ENCODE results near the gene KIAA2012.

The KIAA2012 gene

DNA sequence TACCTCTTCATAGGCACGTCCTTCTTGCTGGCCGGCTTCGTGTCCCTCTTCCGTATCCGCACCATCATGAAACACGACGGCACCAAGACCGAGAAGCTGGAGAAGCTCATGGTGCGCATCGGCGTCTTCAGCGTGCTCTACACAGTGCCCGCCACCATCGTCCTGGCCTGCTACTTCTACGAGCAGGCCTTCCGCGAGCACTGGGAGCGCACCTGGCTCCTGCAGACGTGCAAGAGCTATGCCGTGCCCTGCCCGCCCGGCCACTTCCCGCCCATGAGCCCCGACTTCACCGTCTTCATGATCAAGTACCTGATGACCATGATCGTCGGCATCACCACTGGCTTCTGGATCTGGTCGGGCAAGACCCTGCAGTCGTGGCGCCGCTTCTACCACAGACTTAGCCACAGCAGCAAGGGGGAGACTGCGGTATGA is 37.1 kb upstream of the KIAA2012 start:
- no peak for DNase-seq (ENCODE audit: low read depth in 1 of 2, low spot score in 1 of 2)
- no peak for TF ChIP-seq JUND (IDR thresholded peaks at IDR 0.05; ENCODE audit: low read depth)
- in situ Hi-C loops (cut with HindIII; ENCODE audit: low pct_unique_long_range_greater_than_20kb, low sequenced_read_pairs), result no loop called here

DNA sequence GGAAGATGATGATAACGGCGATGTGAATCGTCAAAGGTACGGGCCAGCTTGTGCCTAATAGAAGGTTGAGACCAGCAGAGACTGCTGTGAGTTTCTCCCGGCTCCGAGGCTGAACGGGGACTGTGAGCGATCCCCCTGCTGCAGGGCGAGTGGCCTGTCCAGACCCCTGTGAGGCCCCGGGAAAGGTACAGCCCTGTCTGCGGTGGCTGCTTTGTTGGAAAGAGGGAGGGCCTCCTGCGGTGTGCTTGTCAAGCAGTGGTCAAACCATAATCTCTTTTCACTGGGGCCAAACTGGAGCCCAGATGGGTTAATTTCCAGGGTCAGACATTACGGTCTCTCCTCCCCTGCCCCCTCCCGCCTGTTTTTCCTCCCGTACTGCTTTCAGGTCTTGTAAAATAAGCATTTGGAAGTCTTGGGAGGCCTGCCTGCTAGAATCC is 36.4 kb upstream of the KIAA2012 start:
- in situ Hi-C loops (cut with HindIII; ENCODE audit: low pct_unique_long_range_greater_than_20kb, low sequenced_read_pairs), result no loop called here

DNA sequence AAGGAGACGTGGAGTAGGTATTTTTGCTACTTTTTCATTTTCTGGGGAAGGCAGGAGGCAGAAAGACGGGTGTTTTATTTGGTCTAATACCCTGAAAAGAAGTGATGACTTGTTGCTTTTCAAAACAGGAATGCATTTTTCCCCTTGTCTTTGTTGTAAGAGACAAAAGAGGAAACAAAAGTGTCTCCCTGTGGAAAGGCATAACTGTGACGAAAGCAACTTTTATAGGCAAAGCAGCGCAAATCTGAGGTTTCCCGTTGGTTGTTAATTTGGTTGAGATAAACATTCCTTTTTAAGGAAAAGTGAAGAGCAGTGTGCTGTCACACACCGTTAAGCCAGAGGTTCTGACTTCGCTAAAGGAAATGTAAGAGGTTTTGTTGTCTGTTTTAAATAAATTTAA is 36.0 kb upstream of the KIAA2012 start:
- in situ Hi-C loops (cut with HindIII; ENCODE audit: low pct_unique_long_range_greater_than_20kb, low sequenced_read_pairs), result no loop called here
- TF ChIP-seq JUND (IDR thresholded peaks at IDR 0.05; ENCODE audit: low read depth), result no peak
- DNase-seq (ENCODE audit: low read depth in 1 of 2, low spot score in 1 of 2), result no peak

More for the DNA sequence above, 36.4 kb upstream of the KIAA2012 start:
- TF ChIP-seq JUND (IDR thresholded peaks at IDR 0.05; ENCODE audit: low read depth), result no peak
- no peak for DNase-seq (ENCODE audit: low read depth in 1 of 2, low spot score in 1 of 2)

DNA sequence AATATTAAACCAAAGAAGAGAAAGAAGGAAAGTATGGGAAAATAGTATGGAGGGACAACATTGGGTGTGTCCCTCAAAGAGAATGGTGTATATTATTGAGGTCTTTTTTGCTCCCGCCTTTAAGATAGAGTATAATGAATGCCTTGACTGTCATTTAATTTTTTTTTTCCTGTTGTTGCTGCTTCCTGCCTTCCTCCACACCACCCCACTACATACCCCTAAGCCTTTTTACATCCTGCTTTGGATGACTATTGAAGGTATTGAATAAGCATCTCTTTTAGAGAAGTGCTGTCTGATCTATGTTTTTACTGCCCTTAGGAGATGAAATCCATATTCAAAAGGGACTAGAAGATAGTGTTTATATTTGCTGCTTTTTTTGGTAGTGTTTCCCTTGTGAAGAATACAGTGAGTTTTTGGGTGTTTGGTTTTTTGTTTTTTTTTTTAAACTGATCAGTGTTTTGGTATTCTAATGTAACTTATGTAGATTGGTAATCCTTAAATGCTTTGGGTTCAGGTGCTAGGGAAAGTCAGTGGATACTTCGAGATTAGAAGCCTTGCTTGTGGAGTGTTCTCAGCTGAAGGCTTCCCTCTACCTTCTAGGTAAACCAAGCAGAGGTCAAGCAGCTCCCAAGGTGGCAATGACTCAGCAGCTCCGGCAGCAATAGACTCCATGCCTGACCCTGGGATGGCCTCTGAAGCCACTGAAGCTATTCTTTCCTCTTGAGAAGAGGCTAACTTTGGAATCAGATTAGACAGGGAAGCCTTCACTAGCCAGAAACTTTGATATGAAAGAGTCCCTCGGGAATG is 34.4 kb upstream of the KIAA2012 start:
- in situ Hi-C loops (cut with HindIII; ENCODE audit: low pct_unique_long_range_greater_than_20kb, low sequenced_read_pairs), result no loop called here
- peak in 1 of 2 experiments; percentile 60 for DNase-seq (ENCODE audit: low read depth in 1 of 2, low spot score in 1 of 2)
- no peak for TF ChIP-seq JUND (IDR thresholded peaks at IDR 0.05; ENCODE audit: low read depth)

DNA sequence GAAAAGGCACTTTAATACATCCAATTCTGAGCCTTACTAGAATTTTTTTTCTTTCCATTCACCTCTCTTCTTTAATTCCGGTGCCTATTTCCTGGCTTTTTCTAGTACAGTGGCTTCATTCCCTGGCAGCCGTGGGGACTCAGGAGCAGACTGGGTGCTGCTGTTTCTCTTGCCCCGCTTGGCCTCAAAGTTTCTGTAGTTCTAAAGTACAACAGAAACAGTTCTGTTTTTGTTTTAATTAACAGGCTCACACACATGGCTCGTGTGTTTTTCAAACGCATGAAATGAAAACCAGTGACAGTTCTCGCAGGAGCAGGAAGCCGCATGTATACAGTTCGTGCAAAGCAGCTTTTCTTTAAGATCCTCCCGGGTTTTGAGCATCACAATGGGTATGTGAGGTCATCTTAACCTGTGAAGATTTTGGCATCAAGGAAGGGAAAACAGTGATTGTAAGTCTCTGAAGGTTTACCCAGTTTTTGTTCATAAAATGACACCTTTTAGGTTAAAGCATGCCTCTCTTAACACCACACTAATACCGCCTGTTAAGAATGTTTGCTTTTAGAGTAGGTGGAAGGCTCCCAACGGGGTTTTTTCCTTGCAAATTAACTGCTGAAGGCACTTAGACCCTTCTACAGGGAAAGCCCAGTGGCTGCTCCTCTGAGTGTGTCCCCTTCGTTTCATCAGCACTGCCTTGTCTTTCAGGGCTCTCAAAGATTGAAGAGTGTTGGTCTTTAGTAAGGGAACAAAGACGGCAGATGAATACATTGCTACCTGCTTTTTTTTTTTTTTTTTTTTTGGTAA is 33.6 kb upstream of the KIAA2012 start:
- in situ Hi-C loops (cut with HindIII; ENCODE audit: low pct_unique_long_range_greater_than_20kb, low sequenced_read_pairs), result no loop called here
- TF ChIP-seq JUND (IDR thresholded peaks at IDR 0.05; ENCODE audit: low read depth), result no peak
- no peak for DNase-seq (ENCODE audit: low read depth in 1 of 2, low spot score in 1 of 2)

DNA sequence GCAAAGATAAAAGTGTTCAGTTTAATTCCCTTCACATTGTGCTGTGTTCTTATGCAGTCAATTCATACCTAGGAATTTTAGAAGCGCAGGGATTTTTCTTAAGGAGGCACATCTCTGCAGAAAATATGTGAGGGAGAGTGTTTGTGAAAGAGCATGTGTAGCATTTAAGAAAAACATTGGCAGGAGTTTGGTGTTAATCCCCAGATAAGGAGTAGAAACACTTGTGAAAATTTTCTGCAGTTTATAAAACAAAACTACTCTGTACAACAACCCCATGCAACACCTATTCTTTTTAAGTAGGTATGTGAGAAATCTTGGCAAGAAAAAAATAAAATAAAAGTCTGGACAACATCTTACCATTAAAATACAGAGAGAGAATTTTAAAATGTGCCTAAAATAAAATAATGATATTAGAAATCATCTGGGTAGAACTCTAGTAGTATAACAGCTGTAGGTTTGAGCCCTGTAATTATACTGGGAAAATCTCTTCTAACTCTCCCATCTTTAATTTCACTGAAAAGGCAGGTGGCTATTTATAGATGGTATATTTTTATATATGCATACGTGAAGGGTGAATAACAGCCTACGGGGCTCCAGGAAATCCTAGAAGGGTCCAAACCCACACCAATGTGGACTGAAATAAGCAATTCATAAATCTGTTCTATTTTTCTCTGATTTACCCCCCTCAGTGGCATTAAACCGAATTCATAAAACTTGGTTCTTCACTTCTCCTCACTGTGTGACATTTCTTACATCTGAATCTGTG is 32.8 kb upstream of the KIAA2012 start:
- in situ Hi-C loops (cut with HindIII; ENCODE audit: low pct_unique_long_range_greater_than_20kb, low sequenced_read_pairs), result no loop called here
- DNase-seq (ENCODE audit: low read depth in 1 of 2, low spot score in 1 of 2), result no peak
- no peak for TF ChIP-seq JUND (IDR thresholded peaks at IDR 0.05; ENCODE audit: low read depth)

DNA sequence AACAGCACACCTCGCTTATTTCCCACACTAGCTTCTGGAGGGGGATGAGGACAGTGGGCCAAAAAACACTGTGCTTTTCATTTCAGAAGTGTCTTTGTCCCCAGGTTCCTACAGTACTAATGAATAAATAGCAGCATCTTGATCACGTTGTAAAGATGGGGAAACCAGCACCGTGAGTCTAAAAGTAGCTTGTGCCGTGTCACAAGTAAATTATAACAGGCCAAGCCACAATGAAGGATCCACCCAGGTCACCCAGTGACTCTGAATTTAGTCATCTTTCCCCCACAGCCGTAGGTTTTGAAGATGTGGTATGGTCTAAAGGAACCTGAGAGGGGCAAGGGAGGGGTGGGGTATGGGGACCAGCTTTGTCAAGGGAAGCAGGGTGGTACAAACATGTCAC is 30.6 kb upstream of the KIAA2012 start:
- no peak for DNase-seq (ENCODE audit: low read depth in 1 of 2, low spot score in 1 of 2)
- no peak for TF ChIP-seq JUND (IDR thresholded peaks at IDR 0.05; ENCODE audit: low read depth)
- in situ Hi-C loops (cut with HindIII; ENCODE audit: low pct_unique_long_range_greater_than_20kb, low sequenced_read_pairs), result no loop called here

DNA sequence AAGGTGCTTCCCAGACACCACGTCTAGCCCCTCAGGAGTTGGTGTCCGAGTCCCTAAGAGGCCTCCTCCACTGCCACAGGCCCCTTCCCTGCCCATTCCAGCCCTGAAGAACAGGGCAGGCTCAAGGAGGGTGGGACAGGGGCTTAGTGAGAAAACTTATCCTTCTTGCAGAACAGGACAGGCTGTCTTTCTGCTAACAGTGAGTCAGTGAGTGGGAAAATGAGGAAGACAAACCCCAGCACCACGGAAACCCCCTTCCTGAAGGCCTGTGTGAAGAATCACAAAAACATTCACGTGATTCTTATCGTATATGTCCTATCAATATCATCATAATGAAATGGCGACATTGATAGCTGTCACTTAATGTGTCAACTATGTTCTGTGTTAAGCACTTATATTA is 29.6 kb upstream of the KIAA2012 start:
- in situ Hi-C loops (cut with HindIII; ENCODE audit: low pct_unique_long_range_greater_than_20kb, low sequenced_read_pairs), result no loop called here
- TF ChIP-seq JUND (IDR thresholded peaks at IDR 0.05; ENCODE audit: low read depth), result no peak

DNA sequence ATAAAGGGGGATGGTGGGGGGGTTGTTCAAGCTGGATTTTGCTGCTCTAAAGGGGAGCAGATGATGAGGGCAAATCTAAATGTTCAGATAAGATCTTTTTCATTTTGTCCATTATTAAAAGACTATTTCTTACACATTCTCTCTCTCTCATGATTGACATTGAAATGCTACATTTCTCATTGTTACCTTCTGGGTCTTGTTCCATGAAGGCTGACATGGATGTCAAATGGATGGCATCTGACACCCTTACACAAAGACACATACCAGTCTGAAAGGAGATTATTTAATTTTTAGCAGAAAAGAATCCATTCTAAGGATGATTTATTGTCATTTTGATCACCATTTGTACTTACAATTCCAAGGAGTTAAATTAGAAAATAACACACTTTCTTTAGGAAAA is 28.3 kb upstream of the KIAA2012 start:
- TF ChIP-seq JUND (IDR thresholded peaks at IDR 0.05; ENCODE audit: low read depth), result no peak
- in situ Hi-C loops (cut with HindIII; ENCODE audit: low pct_unique_long_range_greater_than_20kb, low sequenced_read_pairs), result no loop called here
- DNase-seq (ENCODE audit: low read depth in 1 of 2, low spot score in 1 of 2), result no peak

More for the DNA sequence above, 29.6 kb upstream of the KIAA2012 start:
- no peak for DNase-seq (ENCODE audit: low read depth in 1 of 2, low spot score in 1 of 2)

DNA sequence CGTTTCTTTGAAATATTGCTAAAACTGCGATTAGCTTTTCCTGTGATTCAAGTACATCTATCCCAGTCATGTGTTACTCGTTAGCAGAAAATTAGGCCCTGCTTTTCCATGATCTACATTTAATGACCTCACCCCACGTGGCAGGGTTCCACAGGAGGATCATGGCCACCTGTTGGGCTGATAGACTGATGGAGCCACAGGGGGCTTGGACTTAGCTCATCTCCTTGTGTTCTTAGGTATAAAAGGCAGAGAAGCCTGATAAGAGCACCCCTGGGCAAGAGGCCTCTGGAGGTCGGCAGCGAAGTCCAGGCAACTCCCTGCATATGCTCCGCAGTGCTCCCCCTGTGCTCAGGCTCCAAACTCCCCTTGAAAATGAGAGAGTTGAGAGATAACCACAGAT is 26.5 kb upstream of the KIAA2012 start:
- DNase-seq (ENCODE audit: low read depth in 1 of 2, low spot score in 1 of 2), result no peak
- no peak for TF ChIP-seq JUND (IDR thresholded peaks at IDR 0.05; ENCODE audit: low read depth)
- in situ Hi-C loops (cut with HindIII; ENCODE audit: low pct_unique_long_range_greater_than_20kb, low sequenced_read_pairs), result no loop called here

DNA sequence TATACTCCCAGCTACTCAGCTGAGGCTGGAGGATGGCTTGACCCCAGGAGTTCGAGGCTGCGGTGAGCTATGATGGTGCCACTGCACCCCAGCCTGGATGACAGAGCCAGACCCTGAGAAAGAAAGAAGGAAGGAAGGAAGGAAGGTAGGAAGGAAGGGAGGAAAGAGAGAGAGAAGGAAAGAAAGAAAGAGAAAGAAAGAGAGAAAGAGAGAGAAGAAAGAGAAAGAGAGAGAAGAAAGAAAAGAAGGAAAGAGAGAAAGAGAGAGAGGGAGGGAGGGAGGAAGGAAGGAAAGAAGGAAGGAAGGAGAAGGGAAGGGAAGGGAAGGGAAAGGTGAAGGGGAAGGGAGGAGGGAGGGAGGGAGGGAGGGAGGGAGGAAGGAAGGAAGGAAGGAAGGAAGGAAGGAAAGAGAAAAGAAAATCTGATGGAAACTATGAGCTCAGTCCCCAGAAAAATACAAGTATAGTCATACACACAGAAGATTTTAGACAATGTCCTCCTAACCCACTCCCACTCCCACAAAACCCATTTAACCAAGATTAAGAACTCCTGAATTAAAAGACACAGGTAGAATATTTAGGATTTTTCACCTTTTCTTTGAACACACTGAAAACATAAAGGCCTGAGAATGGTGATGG is 23.8 kb upstream of the KIAA2012 start:
- no peak for DNase-seq (ENCODE audit: low read depth in 1 of 2, low spot score in 1 of 2)
- in situ Hi-C loops (cut with HindIII; ENCODE audit: low pct_unique_long_range_greater_than_20kb, low sequenced_read_pairs), result no loop called here
- TF ChIP-seq JUND (IDR thresholded peaks at IDR 0.05; ENCODE audit: low read depth), result no peak

DNA sequence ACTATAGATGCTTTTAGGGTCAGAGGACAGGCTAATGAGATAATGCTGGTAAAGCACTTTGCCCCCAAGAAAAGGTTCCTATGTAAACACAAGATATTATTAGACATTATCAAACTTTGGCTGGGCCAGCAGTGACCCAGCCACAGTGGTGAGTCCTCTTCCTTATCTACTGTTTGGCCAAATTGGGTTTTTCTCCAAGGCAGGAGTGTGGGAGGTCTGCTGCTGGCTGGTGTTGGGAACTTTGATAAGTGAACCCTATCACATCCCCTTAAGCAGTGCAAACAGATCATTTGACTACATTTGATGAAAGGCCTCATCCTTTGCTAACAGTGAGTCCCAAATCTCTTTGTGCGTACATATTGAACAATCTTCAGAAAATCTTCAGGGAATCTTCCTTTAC is 23.2 kb upstream of the KIAA2012 start:
- TF ChIP-seq JUND (IDR thresholded peaks at IDR 0.05; ENCODE audit: low read depth), result no peak
- in situ Hi-C loops (cut with HindIII; ENCODE audit: low pct_unique_long_range_greater_than_20kb, low sequenced_read_pairs), result no loop called here
- DNase-seq (ENCODE audit: low read depth in 1 of 2, low spot score in 1 of 2), result no peak
